ENCODE measurements around the gene ZNF367.

The ZNF367 gene

GRCh38 chr9:96342571-96343245 is 75.5 kb downstream of the ZNF367 start:
- Histone ChIP-seq H3F3A (ENCODE audit: insufficient read depth, low read length) (no peaks in the 10 kb centered on the region), H3K4me2 (ENCODE audit: low read length) (no peak overlapping the region), H4K20me1 (ENCODE audit: insufficient read depth, low read length) (no peaks in the 10 kb centered on the region), H3K27ac (ENCODE audit: low read depth, low read length, poor library complexity, severe bottlenecking) (no peak overlapping the region), H3K79me2 (ENCODE audit: insufficient read depth, low read length) (no peaks in the 10 kb centered on the region), H3K27me3 (ENCODE audit: insufficient read depth, low read length) (no peaks in the 10 kb centered on the region), H3K9me3 (ENCODE audit: low read length) (no peaks in the 10 kb centered on the region), H3K9me2 (ENCODE audit: low read depth, low read length) (no peaks in the 10 kb centered on the region), H2AFZ (ENCODE audit: low read length) (no peak overlapping the region), H3K9ac (ENCODE audit: low read length) (no peak overlapping the region), H3K4me1 (ENCODE audit: insufficient read depth, low read length, severe bottlenecking) (no peaks in the 10 kb centered on the region), H3K4me3 (ENCODE audit: low read depth, low read length, poor library complexity, severe bottlenecking) (no peak overlapping the region), H3K36me3 (ENCODE audit: insufficient read depth, low read length) (no peaks in the 10 kb centered on the region)
- TF ChIP-seq EZH2 (IDR thresholded peaks at IDR 0.05; ENCODE audit: borderline replicate concordance, low read length) (no peak), CTCF (IDR thresholded peaks at IDR 0.05; ENCODE audit: low read length) (no peak)

GRCh38 chr9:96340707-96341106 is 77.5 kb downstream of the ZNF367 start:
- Histone ChIP-seq H3K79me2 (ENCODE audit: insufficient read depth, low read length) (no peaks in the 10 kb centered on the region), H3K4me3 (ENCODE audit: low read depth, low read length, poor library complexity, severe bottlenecking) (no peak overlapping the region), H3K4me2 (ENCODE audit: low read length) (no peak overlapping the region), H3K27me3 (ENCODE audit: insufficient read depth, low read length) (no peaks in the 10 kb centered on the region), H3K27ac (ENCODE audit: low read depth, low read length, poor library complexity, severe bottlenecking) (no peak overlapping the region), H2AFZ (ENCODE audit: low read length) (no peak overlapping the region), H3K9me3 (ENCODE audit: low read length) (no peaks in the 10 kb centered on the region), H3K9me2 (ENCODE audit: low read depth, low read length) (no peaks in the 10 kb centered on the region), H3K9ac (ENCODE audit: low read length) (no peak overlapping the region), H4K20me1 (ENCODE audit: insufficient read depth, low read length) (no peaks in the 10 kb centered on the region), H3K4me1 (ENCODE audit: insufficient read depth, low read length, severe bottlenecking) (no peaks in the 10 kb centered on the region), H3F3A (ENCODE audit: insufficient read depth, low read length) (no peaks in the 10 kb centered on the region), H3K36me3 (ENCODE audit: insufficient read depth, low read length) (no peaks in the 10 kb centered on the region)
- TF ChIP-seq CTCF (IDR thresholded peaks at IDR 0.05; ENCODE audit: low read length) = no peak
- no peak for TF ChIP-seq EZH2 (IDR thresholded peaks at IDR 0.05; ENCODE audit: borderline replicate concordance, low read length)

DNA sequence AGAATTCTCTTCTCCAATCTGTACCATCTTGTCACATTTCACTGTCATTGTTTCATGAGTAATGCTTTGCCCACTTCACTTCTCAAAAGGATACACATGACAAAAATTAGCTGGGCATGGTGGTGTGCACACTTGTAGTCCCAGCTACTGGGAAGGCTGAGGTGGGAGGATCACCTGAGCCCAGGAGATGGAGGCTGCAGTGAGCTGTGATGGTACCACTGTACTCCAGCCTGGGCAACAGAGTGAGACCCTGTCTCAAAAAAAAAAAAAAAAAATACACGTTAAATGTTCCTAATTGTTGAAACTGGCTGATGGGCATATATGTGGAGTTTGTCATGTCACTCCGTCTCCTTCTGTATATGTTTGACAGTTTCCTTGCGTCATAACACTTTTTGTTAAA is 79.9 kb downstream of the ZNF367 start:
- H3K9ac ChIP-seq (ENCODE audit: low read length) = no peak overlapping the region
- H3K79me2 ChIP-seq (ENCODE audit: insufficient read depth, low read length) = no peaks in the 10 kb centered on the region
- H3K27ac ChIP-seq (ENCODE audit: low read depth, low read length, poor library complexity, severe bottlenecking) = no peak overlapping the region
- H3K9me2 ChIP-seq (ENCODE audit: low read depth, low read length) = no peaks in the 10 kb centered on the region
- no peaks in the 10 kb centered on the region for H3F3A ChIP-seq (ENCODE audit: insufficient read depth, low read length)
- H2AFZ ChIP-seq (ENCODE audit: low read length) = no peak overlapping the region
- H3K4me3 ChIP-seq (ENCODE audit: low read depth, low read length, poor library complexity, severe bottlenecking) = no peak overlapping the region
- no peaks in the 10 kb centered on the region for H3K27me3 ChIP-seq (ENCODE audit: insufficient read depth, low read length)
- no peak overlapping the region for H3K4me2 ChIP-seq (ENCODE audit: low read length)
- H3K9me3 ChIP-seq (ENCODE audit: low read length) = no peaks in the 10 kb centered on the region
- H3K4me1 ChIP-seq (ENCODE audit: insufficient read depth, low read length, severe bottlenecking) = no peaks in the 10 kb centered on the region
- H3K36me3 ChIP-seq (ENCODE audit: insufficient read depth, low read length) = no peaks in the 10 kb centered on the region
- TF ChIP-seq CTCF (IDR thresholded peaks at IDR 0.05; ENCODE audit: low read length) = no peak
- TF ChIP-seq EZH2 (IDR thresholded peaks at IDR 0.05; ENCODE audit: borderline replicate concordance, low read length) = no peak
- H4K20me1 ChIP-seq (ENCODE audit: insufficient read depth, low read length) = no peaks in the 10 kb centered on the region

All from OCI-LY1 (cell line).